Upper lobe of left lung (tissue), 6 donors: ENCODE results near the gene COL4A5. TPM values are rescaled to one million over a fixed set of nuclear protein-coding genes. Genes with fewer than 3 reads are reported as not detected.

Experiments
- ATAC-seq, 2 donors: fragments of 200-7000 bp; cut with Tn5 transposase; one replicate each; pipeline ENCODE4 v1.9.1; 2022; ENCODE audit warnings: mild to moderate bottlenecking in 2 of 2, moderate library complexity in 2 of 2; ENCODE audit not compliant: low FRiP score in 2 of 2
- DNase-seq, 2 donors: peaks; one replicate each; pipeline ENCODE4 v3.0.0-alpha.2; 2019 to 2020
- H3K27ac ChIP-seq, 4 donors: fragments of 200-600 bp; sonication (generic); one replicate each; pipeline ENCODE4 v1.5.1; 2016 to 2019
- H3K27me3 ChIP-seq, 4 donors: fragments of 200-600 bp; sonication (generic); one replicate each; pipeline ENCODE4 v1.5.1; 2017 to 2019
- H3K36me3 ChIP-seq, 4 donors: fragments of 200-600 bp; sonication (generic); one replicate each; pipeline ENCODE4 v1.5.1; 2016 to 2019
- H3K4me1 ChIP-seq, 4 donors: fragments of 200-600 bp; sonication (generic); one replicate each; pipeline ENCODE4 v1.5.1; 2018 to 2019
- H3K4me3 ChIP-seq, 4 donors: fragments of 200-600 bp; sonication (generic); one replicate each; pipeline ENCODE4 v1.5.1; 2017 to 2019; ENCODE audit warnings: mild to moderate bottlenecking in 2 of 4, moderate library complexity in 1 of 4
- H3K9me3 ChIP-seq, 4 donors: fragments of 200-600 bp; sonication (generic); one replicate each; pipeline ENCODE4 v1.5.1; 2018 to 2019
- CTCF ChIP-seq, 6 experiments: fragments of 450-650 bp in 4 of 6; fragments of 200-600 bp in 2 of 6; sonication (generic) in 2 of 6; IDR thresholded peaks; one replicate each; pipeline ENCODE4 v1.5.1; 2016 to 2019; ENCODE audit warnings: antibody characterized with exemption in 6 of 6
- EP300 ChIP-seq, 4 donors: sonication (generic); formaldehyde crosslinking; IDR thresholded peaks; one replicate each; pipeline ENCODE4 v1.5.1; 2017; ENCODE audit warnings: antibody characterized with exemption in 4 of 4, control low read depth in 2 of 4
- POLR2A ChIP-seq, 4 donors: fragments of 450-650 bp; IDR thresholded peaks; one replicate each; pipeline ENCODE4 v1.5.1; 2016 to 2017; ENCODE audit warnings: antibody characterized with exemption in 4 of 4, mild to moderate bottlenecking in 2 of 4
- POLR2AphosphoS5 ChIP-seq, 2 donors: sonication (generic); formaldehyde crosslinking; IDR thresholded peaks; one replicate each; pipeline ENCODE4 v1.5.1; 2017; ENCODE audit warnings: antibody characterized with exemption in 2 of 2
- WGBS, 2 donors: methylation state at CpG; one replicate each; pipeline ENCODE4 v1.1.5; 2017 to 2018; 5-methylcytosine and 5-hydroxymethylcytosine counted together
- total RNA-seq, 6 donors: library from RNA; depleted of rRNA in 4 of 6; stranded (reverse); fragments of >200 nt in 4 of 6; gene quantifications; one replicate each; pipeline versions ENCODE4 v1.1.0 to v1.2.1, GENCODE V29; 2016 to 2021
- donor health status: DM: no; HTN: no; CAD: no; lungs with moderate emphysema.
- donor health status: DM: no; HTN: yes; CAD: no; lungs with severe emphysema.

The COL4A5 gene
- total RNA-seq, 6 donors from 2014 or later = 13.8 to 96.4 (median 37.1) TPM

- H3K4me3 ChIP-seq = no peak overlapping the region
- no peaks in the 10 kb centered on the region for H3K27me3 ChIP-seq
- no peaks in the 10 kb centered on the region for H3K4me1 ChIP-seq
- TF ChIP-seq CTCF (IDR thresholded peaks at IDR 0.05) = no peak
- no peak for TF ChIP-seq POLR2A (IDR thresholded peaks at IDR 0.05)
- TF ChIP-seq EP300 (IDR thresholded peaks at IDR 0.05) = no peak
- no peak for TF ChIP-seq POLR2AphosphoS5 (IDR thresholded peaks at IDR 0.05)
- 65 to 91% methylated on average over 1 of the region's 1 CpG for WGBS, 2 donors
- no peaks in the 10 kb centered on the region for H3K36me3 ChIP-seq
- ATAC-seq (no peak), DNase-seq (no peak)
- H3K9me3 ChIP-seq = peaks cover 0 to 8% (median 0%) of the 10 kb centered on the region in 4 donors
- no peak overlapping the region for H3K27ac ChIP-seq
Observed at GRCh38 chrX:108712886-108713285, 273.2 kb downstream of the COL4A5 start.

- Histone ChIP-seq H3K9me3 (no peaks in the 10 kb centered on the region), H3K4me1 (no peaks in the 10 kb centered on the region), H3K27ac (no peak overlapping the region), H3K27me3 (no peaks in the 10 kb centered on the region), H3K36me3 (no peaks in the 10 kb centered on the region), H3K4me3 (no peak overlapping the region)
- DNase-seq = no peak
- TF ChIP-seq POLR2A (IDR thresholded peaks at IDR 0.05) (no peak), CTCF (IDR thresholded peaks at IDR 0.05) (no peak), POLR2AphosphoS5 (IDR thresholded peaks at IDR 0.05) (no peak), EP300 (IDR thresholded peaks at IDR 0.05) (no peak)
- ATAC-seq = no peak
- 45 to 48% methylated on average over 2 of the region's 2 CpGs for WGBS, 2 donors
Observed at GRCh38 chrX:108722561-108722960, 282.9 kb downstream of the COL4A5 start.

GRCh38 chrX:108726748-108727147 lies 287.1 kb downstream of the COL4A5 start:
- H3K4me3 ChIP-seq = no peak overlapping the region
- H3K27me3 ChIP-seq = no peaks in the 10 kb centered on the region
- no peak overlapping the region for H3K27ac ChIP-seq
- ATAC-seq = no peak
- DNase-seq = no peak
- H3K9me3 ChIP-seq = no peaks in the 10 kb centered on the region
- TF ChIP-seq POLR2AphosphoS5 (IDR thresholded peaks at IDR 0.05) (no peak), EP300 (IDR thresholded peaks at IDR 0.05) (no peak), CTCF (IDR thresholded peaks at IDR 0.05) (no peak), POLR2A (IDR thresholded peaks at IDR 0.05) (no peak)
- no peaks in the 10 kb centered on the region for H3K36me3 ChIP-seq
- H3K4me1 ChIP-seq = no peaks in the 10 kb centered on the region
- WGBS, 2 donors = 73 to 89% methylated on average over 3 of the region's 3 CpGs

- ATAC-seq (no peak), DNase-seq (no peak)
- Histone ChIP-seq H3K27ac (no peak overlapping the region), H3K9me3 (peaks cover 0 to 4% (median 0%) of the 10 kb centered on the region in 4 donors), H3K4me1 (peaks cover 0 to 6% (median under 1%) of the 10 kb centered on the region in 4 donors), H3K36me3 (no peaks in the 10 kb centered on the region), H3K4me3 (no peak overlapping the region), H3K27me3 (peaks cover 0 to 20% (median 0%) of the 10 kb centered on the region in 4 donors)
- TF ChIP-seq EP300 (IDR thresholded peaks at IDR 0.05) = no peak
- TF ChIP-seq CTCF (IDR thresholded peaks at IDR 0.05) = no peak
- TF ChIP-seq POLR2AphosphoS5 (IDR thresholded peaks at IDR 0.05) = no peak
- TF ChIP-seq POLR2A (IDR thresholded peaks at IDR 0.05) = no peak
- WGBS, 2 donors = 13 to 17% methylated on average over 2 of the region's 2 CpGs
Observed at GRCh38 chrX:108731153-108731552, 291.5 kb downstream of the COL4A5 start.

- ATAC-seq = no peak
- no peak for DNase-seq
- TF ChIP-seq POLR2A (IDR thresholded peaks at IDR 0.05) (no peak), CTCF (IDR thresholded peaks at IDR 0.05) (no peak), EP300 (IDR thresholded peaks at IDR 0.05) (no peak), POLR2AphosphoS5 (IDR thresholded peaks at IDR 0.05) (no peak)
- no peak overlapping the region for H3K27ac ChIP-seq
- no peaks in the 10 kb centered on the region for H3K36me3 ChIP-seq
- H3K4me1 ChIP-seq = peaks cover 0 to 17% (median 4%) of the 10 kb centered on the region in 4 donors
- H3K4me3 ChIP-seq = no peak overlapping the region
- 0 to 28% methylated on average over 4 to 39 of the region's 39 CpGs for WGBS, 2 donors
- H3K27me3 ChIP-seq = peaks cover 0 to 29% (median 1%) of the 10 kb centered on the region in 4 donors
- H3K9me3 ChIP-seq = peaks cover 0 to 10% (median 0%) of the 10 kb centered on the region in 4 donors
Observed at GRCh38 chrX:108732630-108733321, 293.1 kb downstream of the COL4A5 start.
